Measurements from ENCODE around the gene CD300LF. TPM values are rescaled to one million over a fixed set of nuclear protein-coding genes. Genes with fewer than 3 reads are reported as not detected.
A peak's percentile ranks its signal among the peaks of the same experiment; 100 is the strongest.

CD300LF gene
- total and polyA plus RNA-seq, 10 of the 15 experiments (the other 5 are each of a cell fraction or from before 2014, with no cell fraction given) = 0.15 TPM; not detected in 9

GRCh38 chr17:74750327-74751069 is 37.8 kb upstream of the CD300LF start:
- Histone ChIP-seq H2AFZ (ENCODE audit: control insufficient read depth, low read depth, low read length) (no peak overlapping the region), H3K4me3 (peak overlapping the region; percentile 96), H3K79me2 (ENCODE audit: control insufficient read depth, insufficient read depth, low read length) (peaks cover 33% of the 10 kb centered on the region), H3K27ac (ENCODE audit: control insufficient read depth, insufficient read depth) (no peak overlapping the region), H3K36me3 (ENCODE audit: control insufficient read depth in 2 of 2, insufficient read depth in 2 of 2, low read length in 1 of 2) (no peaks in the 10 kb centered on the region; a peak in 1 of 4 replicates), H3K27me3 (replicated peaks in 1 of 2; ENCODE audit: control insufficient read depth in 2 of 2, insufficient read depth in 2 of 2, low read length in 1 of 2) (no peaks in the 10 kb centered on the region), H3K4me1 (ENCODE audit: control insufficient read depth, insufficient read depth, low read length) (peaks cover 3% of the 10 kb centered on the region), H3K9me3 (replicated peaks; ENCODE audit: control insufficient read depth, insufficient read depth, low read length) (no peaks in the 10 kb centered on the region), H3K4me2 (ENCODE audit: control insufficient read depth, insufficient read depth) (peak overlapping the region; percentile 92), H3K9ac (ENCODE audit: control insufficient read depth, insufficient read depth, low read length) (peak overlapping the region; percentile 73), H4K20me1 (ENCODE audit: control insufficient read depth, insufficient read depth) (no peaks in the 10 kb centered on the region)
- BruUV-seq (replicated peaks) = no TSS peak
- 59% methylated on average over 13 of the region's 13 CpGs for WGBS (ENCODE audit: insufficient coverage, insufficient replicate concordance, low lambda C conversion rate, missing lambda C conversion rate)
- no peak for DNase-seq (ENCODE audit: low read depth, low spot score)
- intact Hi-C loops (cut with micrococcal nuclease; ENCODE audit: unreplicated experiment) = no loop called here
- ChIA-PET RAD21 (ENCODE audit: unreplicated experiment) (interaction anchor here (0.7 to 2.9 kb wide), 5 partner anchors 9 to 210 kb away, joined by 4 to 11 read pairs (median 4); a partner anchor contains a TSS), CTCF (interaction anchor here (0.6 to 2.1 kb wide), 15 partner anchors 10 to 538 kb away, joined by 3 to 12 read pairs (median 3); partner anchors contain the start of genes NAT9 and RAB37), SMC1A (ENCODE audit: uncharacterized antibody, unreplicated experiment) (interaction anchor here (1.2 to 3.1 kb wide), 6 partner anchors 9 to 93 kb away, joined by 3 to 10 read pairs (median 6); partner anchors contain the start of genes NAT9 and RAB37), POLR2A (interaction anchor here (0.6 to 3.9 kb wide), 7 partner anchors 9 to 123 kb away, joined by 3 to 17 read pairs (median 7); partner anchors contain the start of genes NAT9 and RAB37)
- in situ Hi-C loops (cut with MboI) = no loop called here
- ATAC-seq = no peak
- FAIRE-seq = no peak
- no peak for TF ChIP-seq ETV6 (conservative IDR thresholded peaks at IDR 0.05 in 1 of 2, IDR thresholded peaks at IDR 0.05 in 1 of 2; ENCODE audit: borderline replicate concordance in 1 of 2, low read depth in 1 of 2)

- FAIRE-seq (no peak), ATAC-seq (no peak), DNase-seq (ENCODE audit: low read depth, low spot score) (no peak)
- ChIA-PET POLR2A (interaction anchor here (0.6 to 3.9 kb wide), 6 partner anchors 10 to 124 kb away, joined by 3 to 17 read pairs (median 10); partner anchors contain the start of genes NAT9 and RAB37), SMC1A (ENCODE audit: uncharacterized antibody, unreplicated experiment) (interaction anchor here (1.2 to 3.1 kb wide), 6 partner anchors 9 to 93 kb away, joined by 3 to 10 read pairs (median 6); partner anchors contain the start of genes NAT9 and RAB37), RAD21 (ENCODE audit: unreplicated experiment) (interaction anchor here (0.7 to 2.9 kb wide), 7 partner anchors 10 to 211 kb away, joined by 3 to 11 read pairs (median 4); a partner anchor contains a TSS), CTCF (interaction anchor here (0.6 to 2.1 kb wide), 16 partner anchors 11 to 537 kb away, joined by 3 to 12 read pairs (median 3); partner anchors contain the start of genes NAT9 and RAB37)
- Histone ChIP-seq H3K9me3 (replicated peaks; ENCODE audit: control insufficient read depth, insufficient read depth, low read length) (no peaks in the 10 kb centered on the region), H3K4me1 (ENCODE audit: control insufficient read depth, insufficient read depth, low read length) (peaks cover 3% of the 10 kb centered on the region), H3K79me2 (ENCODE audit: control insufficient read depth, insufficient read depth, low read length) (peaks cover 33% of the 10 kb centered on the region), H3K4me2 (ENCODE audit: control insufficient read depth, insufficient read depth) (peak overlapping the region; percentile 92), H3K9ac (ENCODE audit: control insufficient read depth, insufficient read depth, low read length) (peak overlapping the region; percentile 73), H4K20me1 (ENCODE audit: control insufficient read depth, insufficient read depth) (no peaks in the 10 kb centered on the region), H3K36me3 (ENCODE audit: control insufficient read depth in 2 of 2, insufficient read depth in 2 of 2, low read length in 1 of 2) (no peaks in the 10 kb centered on the region; a peak in 1 of 4 replicates), H2AFZ (ENCODE audit: control insufficient read depth, low read depth, low read length) (no peak overlapping the region), H3K27ac (ENCODE audit: control insufficient read depth, insufficient read depth) (no peak overlapping the region), H3K4me3 (peak overlapping the region; percentile 96), H3K27me3 (replicated peaks in 1 of 2; ENCODE audit: control insufficient read depth in 2 of 2, insufficient read depth in 2 of 2, low read length in 1 of 2) (no peaks in the 10 kb centered on the region)
- BruUV-seq (replicated peaks) = TSS peak; percentile 29
- intact Hi-C loops (cut with micrococcal nuclease; ENCODE audit: unreplicated experiment) (no loop called here), in situ Hi-C loops (cut with MboI) (no loop called here)
- WGBS (ENCODE audit: insufficient coverage, insufficient replicate concordance, low lambda C conversion rate, missing lambda C conversion rate) = 45% methylated on average over 6 of the region's 6 CpGs
- no peak for TF ChIP-seq ZSCAN29 (IDR thresholded peaks at IDR 0.05)
- TF ChIP-seq NFIC (IDR thresholded peaks at IDR 0.05; ENCODE audit: low read depth, low read length) = no peak
- TF ChIP-seq ZNF24 (IDR thresholded peaks at IDR 0.05) = no peak
- TF ChIP-seq SMAD5 (IDR thresholded peaks at IDR 0.05; ENCODE audit: low read depth) = no peak
- no peak for TF ChIP-seq ZBED1 (IDR thresholded peaks at IDR 0.05; ENCODE audit: borderline replicate concordance)
- no peak for TF ChIP-seq STAT3 (IDR thresholded peaks at IDR 0.05; ENCODE audit: low read depth, low read length)
- TF ChIP-seq ZNF274 (IDR thresholded peaks at IDR 0.05; ENCODE audit: insufficient read depth, insufficient read length) = no peak
- TF ChIP-seq ZNF687 (IDR thresholded peaks at IDR 0.05) = no peak
- no peak for TF ChIP-seq MLLT1 (IDR thresholded peaks at IDR 0.05)
Measured at GRCh38 chr17:74750039-74750326, 37.3 kb upstream of the CD300LF start.
